KMS-11 (cell line): ENCODE results near the gene NCAN.

ENCODE experiments used
- H2AFZ ChIP-seq: fragments of 200-600 bp; sonication (generic); 2 replicates; pipeline ENCODE4 v1.6.1; 2016; ENCODE audit warnings: antibody characterized with exemption, mixed run types, low read depth
- H3K27ac ChIP-seq: fragments of 200-600 bp; sonication (generic); 2 replicates; pipeline ENCODE4 v1.6.1; 2016; ENCODE audit warnings: mild to moderate bottlenecking, mixed run types
- H3K27me3 ChIP-seq: fragments of 200-600 bp; sonication (generic); 2 replicates; pipeline ENCODE4 v1.6.1; 2017; ENCODE audit warnings: mild to moderate bottlenecking, low read depth, mixed run types, moderate library complexity; ENCODE audit not compliant: insufficient read depth
- H3K36me3 ChIP-seq: fragments of 200-600 bp; sonication (generic); 2 replicates; pipeline ENCODE4 v1.6.1; 2017; ENCODE audit warnings: mild to moderate bottlenecking, mixed run types; ENCODE audit not compliant: insufficient read depth
- H3K4me1 ChIP-seq: fragments of 200-600 bp; sonication (generic); 2 replicates; pipeline ENCODE4 v1.6.1; 2016; ENCODE audit warnings: mild to moderate bottlenecking, low read depth, mixed run types; ENCODE audit not compliant: poor library complexity, severe bottlenecking
- H3K4me2 ChIP-seq: fragments of 200-600 bp; sonication (generic); 2 replicates; pipeline ENCODE4 v1.7.0; 2016; ENCODE audit warnings: mild to moderate bottlenecking, mixed run types
- H3K4me3 ChIP-seq: fragments of 200-600 bp; sonication (generic); IDR thresholded peaks from 2 replicates; pipeline ENCODE4 v1.6.1; 2017; ENCODE audit warnings: low read depth, low read length, mixed read lengths; ENCODE audit not compliant: insufficient read depth
- H3K79me2 ChIP-seq: fragments of 200-600 bp; sonication (generic); 2 replicates; pipeline ENCODE4 v1.6.1; 2016; ENCODE audit warnings: low read depth, mixed run types; ENCODE audit not compliant: insufficient read depth
- H3K9ac ChIP-seq: fragments of 200-600 bp; sonication (generic); 2 replicates; pipeline ENCODE4 v1.6.1; 2016; ENCODE audit warnings: mild to moderate bottlenecking, mixed run types
- H4K20me1 ChIP-seq: fragments of 200-600 bp; sonication (generic); 2 replicates; pipeline ENCODE4 v1.6.1; 2016; ENCODE audit warnings: mild to moderate bottlenecking, mixed run types; ENCODE audit not compliant: insufficient read depth
- TF ChIP-seq, protein P1 (sequence below): fragments of 200-600 bp; sonication (generic); conservative IDR thresholded peaks from 2 replicates; pipeline ENCODE4 v1.6.1; 2017; ENCODE audit warnings: low read depth, mild to moderate bottlenecking, antibody characterized with exemption, low read length, moderate library complexity, mixed read lengths

NCAN gene

DNA sequence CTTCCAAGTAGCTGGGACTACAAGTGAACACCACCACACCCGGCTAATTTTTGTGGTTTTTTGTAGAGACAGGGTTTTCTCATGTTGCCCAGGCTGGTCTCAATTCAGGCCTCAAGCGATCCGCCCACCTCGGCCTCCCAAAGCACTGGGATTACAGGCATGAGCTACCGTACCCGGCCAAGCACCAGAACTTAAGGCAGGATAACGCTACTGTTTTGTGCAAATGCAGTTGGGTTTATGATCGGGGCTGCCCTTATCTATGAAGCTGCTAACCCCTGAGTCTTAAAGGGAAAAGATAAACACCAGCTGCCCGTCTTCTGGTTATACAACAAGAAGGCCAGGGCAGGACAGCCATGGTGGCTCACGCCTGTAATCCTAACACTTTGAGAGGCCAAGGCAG lies 73.9 kb downstream of the NCAN start:
- TF ChIP-seq, protein P1, sequence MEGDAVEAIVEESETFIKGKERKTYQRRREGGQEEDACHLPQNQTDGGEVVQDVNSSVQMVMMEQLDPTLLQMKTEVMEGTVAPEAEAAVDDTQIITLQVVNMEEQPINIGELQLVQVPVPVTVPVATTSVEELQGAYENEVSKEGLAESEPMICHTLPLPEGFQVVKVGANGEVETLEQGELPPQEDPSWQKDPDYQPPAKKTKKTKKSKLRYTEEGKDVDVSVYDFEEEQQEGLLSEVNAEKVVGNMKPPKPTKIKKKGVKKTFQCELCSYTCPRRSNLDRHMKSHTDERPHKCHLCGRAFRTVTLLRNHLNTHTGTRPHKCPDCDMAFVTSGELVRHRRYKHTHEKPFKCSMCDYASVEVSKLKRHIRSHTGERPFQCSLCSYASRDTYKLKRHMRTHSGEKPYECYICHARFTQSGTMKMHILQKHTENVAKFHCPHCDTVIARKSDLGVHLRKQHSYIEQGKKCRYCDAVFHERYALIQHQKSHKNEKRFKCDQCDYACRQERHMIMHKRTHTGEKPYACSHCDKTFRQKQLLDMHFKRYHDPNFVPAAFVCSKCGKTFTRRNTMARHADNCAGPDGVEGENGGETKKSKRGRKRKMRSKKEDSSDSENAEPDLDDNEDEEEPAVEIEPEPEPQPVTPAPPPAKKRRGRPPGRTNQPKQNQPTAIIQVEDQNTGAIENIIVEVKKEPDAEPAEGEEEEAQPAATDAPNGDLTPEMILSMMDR, result no peak
- H4K20me1 ChIP-seq, result no peaks in the 10 kb centered on the region
- H3K27me3 ChIP-seq, result no peaks in the 10 kb centered on the region
- no peaks in the 10 kb centered on the region for H3K79me2 ChIP-seq
- no peak overlapping the region for H3K27ac ChIP-seq
- H3K36me3 ChIP-seq, result no peaks in the 10 kb centered on the region
- H3K4me2 ChIP-seq, result no peak overlapping the region
- no peak overlapping the region for H3K4me3 ChIP-seq
- no peaks in the 10 kb centered on the region for H3K4me1 ChIP-seq
- no peak overlapping the region for H3K9ac ChIP-seq
- H2AFZ ChIP-seq, result no peak overlapping the region

DNA sequence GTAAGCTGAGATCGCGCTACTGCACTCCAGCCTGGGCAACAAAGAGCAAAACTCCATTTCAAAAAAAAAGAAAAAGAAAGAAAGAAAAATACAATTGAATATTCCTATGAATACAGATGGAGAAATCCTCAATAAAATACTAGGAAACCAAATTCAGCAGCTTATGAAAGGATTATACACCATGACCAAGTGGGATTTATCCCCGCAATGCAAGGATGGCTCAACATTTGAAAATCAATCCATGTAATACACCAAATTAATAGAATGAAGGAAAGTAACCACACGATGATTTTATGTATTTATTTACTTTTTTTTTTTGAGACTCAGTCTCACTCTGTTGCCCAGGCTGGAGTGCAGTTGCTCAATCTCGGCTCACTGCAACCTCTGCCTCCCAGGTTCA lies 80.8 kb downstream of the NCAN start:
- Histone ChIP-seq H3K27me3 (no peaks in the 10 kb centered on the region), H3K36me3 (peaks cover 3% of the 10 kb centered on the region; the same call in 1 of the 2 replicates), H2AFZ (no peak overlapping the region), H3K4me3 (no peak overlapping the region), H3K4me1 (no peaks in the 10 kb centered on the region), H3K27ac (no peak overlapping the region), H4K20me1 (no peaks in the 10 kb centered on the region), H3K9ac (no peak overlapping the region), H3K79me2 (no peaks in the 10 kb centered on the region), H3K4me2 (no peak overlapping the region)
- TF ChIP-seq, protein P1, result no peak

DNA sequence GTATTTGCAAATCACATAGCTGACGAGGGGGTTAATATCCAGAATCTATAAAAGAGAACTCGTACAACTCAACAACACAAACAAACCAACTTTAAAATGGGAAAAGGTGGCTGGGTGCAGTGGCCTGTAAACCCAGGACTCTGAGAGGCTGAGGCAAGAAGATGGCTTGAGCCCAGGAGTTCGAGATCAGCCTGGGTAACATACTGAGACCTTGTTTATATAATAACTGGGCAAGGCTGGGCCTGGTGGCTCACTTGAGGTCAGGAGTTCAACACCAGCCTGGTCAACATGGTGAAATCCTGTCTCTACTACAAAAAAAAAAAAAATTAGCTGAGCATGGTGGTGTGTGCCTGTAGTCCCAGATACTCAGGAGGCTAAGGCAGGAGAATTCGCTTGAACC lies 83.2 kb downstream of the NCAN start:
- H3K4me2 ChIP-seq, result no peak overlapping the region
- no peak overlapping the region for H3K27ac ChIP-seq
- peaks cover 3% of the 10 kb centered on the region; the same call in 1 of the 2 replicates for H3K36me3 ChIP-seq
- H3K79me2 ChIP-seq, result no peaks in the 10 kb centered on the region
- H3K4me1 ChIP-seq, result no peaks in the 10 kb centered on the region
- TF ChIP-seq, protein P1, result no peak
- H4K20me1 ChIP-seq, result no peaks in the 10 kb centered on the region
- no peaks in the 10 kb centered on the region for H3K27me3 ChIP-seq
- no peak overlapping the region for H3K4me3 ChIP-seq
- H2AFZ ChIP-seq, result no peak overlapping the region
- no peak overlapping the region for H3K9ac ChIP-seq

DNA sequence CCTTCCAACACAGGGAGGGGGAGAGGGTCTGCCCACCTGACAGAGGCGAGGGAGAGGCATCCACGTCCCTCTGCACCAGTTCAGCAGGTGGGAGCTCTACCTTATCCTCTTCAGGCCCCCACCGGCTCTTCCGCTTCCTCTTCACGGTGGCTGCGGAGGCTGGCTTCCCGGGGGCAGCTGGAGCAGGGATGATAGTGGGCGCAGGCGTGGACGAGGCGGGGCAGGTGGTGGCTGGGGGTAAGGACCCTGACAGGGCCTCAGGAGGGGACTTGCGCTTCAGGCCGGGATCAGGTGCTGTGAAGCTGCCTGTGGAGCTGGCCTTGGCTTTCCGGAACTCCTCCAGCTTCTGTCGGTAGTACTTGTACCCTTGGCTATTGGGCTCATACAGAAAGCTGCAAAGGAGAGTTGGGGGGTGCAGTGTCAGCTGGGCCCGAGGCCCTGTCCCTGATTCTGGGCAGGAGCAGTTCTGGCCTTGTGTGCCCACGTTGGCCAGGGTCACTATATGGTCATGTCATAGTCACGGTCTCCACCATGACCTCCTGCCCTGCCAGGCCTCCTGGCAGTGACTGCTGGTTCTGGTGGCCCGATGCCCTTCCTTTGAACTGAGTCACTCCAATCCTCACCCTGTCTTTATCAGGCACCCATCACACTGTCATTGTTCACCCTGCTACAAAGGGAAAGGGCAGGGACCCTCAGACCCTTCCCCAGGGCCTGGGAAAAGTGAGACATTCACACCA lies 85.4 kb downstream of the NCAN start:
- Histone ChIP-seq H3K4me3 (no peak overlapping the region), H3K79me2 (no peaks in the 10 kb centered on the region), H4K20me1 (no peaks in the 10 kb centered on the region), H3K4me1 (no peaks in the 10 kb centered on the region), H3K4me2 (no peak overlapping the region), H3K27ac (no peak overlapping the region), H3K9ac (no peak overlapping the region), H2AFZ (no peak overlapping the region), H3K27me3 (no peaks in the 10 kb centered on the region), H3K36me3 (no peaks in the 10 kb centered on the region; the same call in 1 of the 2 replicates)
- TF ChIP-seq, protein P1, result no peak
